IMR-90 (cell line): ENCODE data around the gene DYNC1H1. TPM values are rescaled to one million over a fixed set of nuclear protein-coding genes. Genes with fewer than 3 reads are reported as not detected.

Experiments used
- ATAC-seq: fragments of 200-7000 bp; cut with Tn5 transposase; 2 replicates; pipeline ENCODE4 v1.9.1; 2020; ENCODE audit warnings: low read depth, mild to moderate bottlenecking, moderate library complexity
- BruUV-seq: library from RNA; stranded (reverse); fragments of 400-500 nt; replicated peaks from 2 replicates; lab custom pipeline; 2021; lab: Mats Ljungman, UMichigan
- CTCF ChIA-PET: fragments of 300-600 bp; formaldehyde crosslinking; extraction: SDS; loops from one replicate; lab custom pipeline; 2021; ENCODE audit warnings: antibody characterized with exemption; lab: Yijun Ruan, JAX
- POLR2A ChIA-PET: fragments of 300-600 bp; sonication (Branson Sonifier 250); formaldehyde crosslinking; loops from one replicate; lab custom pipeline; 2022; ENCODE audit warnings: antibody characterized with exemption; ENCODE audit not compliant: unreplicated experiment; lab: Charles Lee
- DNase-seq: peaks from one replicate; pipeline ENCODE4 v3.0.0; 2013
- H2AFZ ChIP-seq: replicated peaks from 2 replicates; pipeline ENCODE3; 2013; ENCODE audit warnings: low read length, mild to moderate bottlenecking; ENCODE audit not compliant: poor library complexity
- H2AK5ac ChIP-seq: 2 replicates; pipeline ENCODE4 v1.6.1; 2013; ENCODE audit warnings: low read depth, low read length, inconsistent platforms
- H2AK9ac ChIP-seq: replicated peaks from 2 replicates; pipeline ENCODE3; 2013; ENCODE audit warnings: mild to moderate bottlenecking, low read depth, low read length, moderate library complexity; ENCODE audit not compliant: poor library complexity
- H2BK120ac ChIP-seq: 2 replicates; pipeline ENCODE4 v1.6.1; 2013; ENCODE audit warnings: low read depth, low read length, inconsistent platforms
- H2BK15ac ChIP-seq: 3 replicates; pipeline ENCODE4 v1.6.1; 2013; ENCODE audit warnings: low read depth, low read length, inconsistent platforms
- H2BK20ac ChIP-seq: 2 replicates; pipeline ENCODE4 v1.6.1; 2013; ENCODE audit warnings: low read depth, mild to moderate bottlenecking, inconsistent platforms, low read length, moderate library complexity
- H2BK5ac ChIP-seq: 2 replicates; pipeline ENCODE4 v1.6.1; 2013; ENCODE audit warnings: mild to moderate bottlenecking, low read depth, low read length, inconsistent platforms; ENCODE audit not compliant: poor library complexity, severe bottlenecking
- H3K14ac ChIP-seq: replicated peaks from 2 replicates; pipeline ENCODE4 v1.6.1; 2013; ENCODE audit warnings: low read depth, low read length, inconsistent platforms
- H3K18ac ChIP-seq: 2 replicates; pipeline ENCODE4 v1.6.1; 2013; ENCODE audit warnings: low read depth, low read length, control low read depth
- H3K23ac ChIP-seq: 2 replicates; pipeline ENCODE4 v1.6.1; 2013; ENCODE audit warnings: low read depth, low read length, inconsistent platforms
- H3K27ac ChIP-seq: 2 replicates; pipeline ENCODE4 v1.5.1; 2013; ENCODE audit warnings: mild to moderate bottlenecking, control low read depth, low read length; ENCODE audit not compliant: insufficient read depth
- H3K27me3 ChIP-seq: 2 replicates; pipeline ENCODE4 v1.6.1; 2013; ENCODE audit warnings: low read length; ENCODE audit not compliant: control insufficient read depth, insufficient read depth
- H3K36me3 ChIP-seq: 2 replicates; pipeline ENCODE4 v1.6.1; 2013; ENCODE audit warnings: low read length, mixed read lengths; ENCODE audit not compliant: control insufficient read depth, insufficient read depth
- H3K4ac ChIP-seq: 2 replicates; pipeline ENCODE4 v1.6.1; 2013; ENCODE audit warnings: low read depth, low read length, inconsistent platforms
- H3K4me1 ChIP-seq: 2 replicates; pipeline ENCODE4 v1.6.1; 2013; ENCODE audit warnings: low read length, mixed read lengths; ENCODE audit not compliant: control insufficient read depth, insufficient read depth
- H3K4me2 ChIP-seq: 2 replicates; pipeline ENCODE4 v1.6.1; 2013; ENCODE audit warnings: low read depth, mild to moderate bottlenecking, control low read depth, low read length, moderate library complexity
- H3K4me3 ChIP-seq: 2 replicates; pipeline ENCODE4 v1.5.1; 2013; ENCODE audit warnings: low read depth, mild to moderate bottlenecking, control low read depth, low read length, moderate library complexity; ENCODE audit not compliant: insufficient read depth
- H3K56ac ChIP-seq: 2 replicates; pipeline ENCODE4 v1.6.1; 2013; ENCODE audit warnings: low read length, inconsistent platforms; ENCODE audit not compliant: insufficient read depth; ENCODE audit errors: extremely low read depth
- H3K79me1 ChIP-seq, 2 experiments: 2 replicates each; pipeline ENCODE4 v1.6.1; 2013; ENCODE audit warnings: low read length in 2 of 2, inconsistent platforms in 1 of 2, low read depth in 1 of 2
- H3K9ac ChIP-seq: 2 replicates; pipeline ENCODE4 v1.6.1; 2013; ENCODE audit warnings: low read depth, low read length, control low read depth
- H3K9me1 ChIP-seq: 2 replicates; pipeline ENCODE4 v1.6.1; 2013; ENCODE audit warnings: low read length, inconsistent platforms; ENCODE audit not compliant: insufficient read depth
- H3K9me3 ChIP-seq: 2 replicates; pipeline ENCODE4 v1.6.1; 2013; ENCODE audit warnings: low read length; ENCODE audit not compliant: control insufficient read depth, insufficient read depth
- H4K20me1 ChIP-seq: 2 replicates; pipeline ENCODE4 v1.6.1; 2013; ENCODE audit warnings: low read length, inconsistent platforms; ENCODE audit not compliant: insufficient read depth
- H4K5ac ChIP-seq: 2 replicates; pipeline ENCODE4 v1.6.1; 2013; ENCODE audit warnings: mild to moderate bottlenecking, low read depth, low read length, control low read depth
- H4K8ac ChIP-seq, 2 experiments: 2 replicates each; pipeline ENCODE4 v1.6.1; 2013; ENCODE audit warnings: low read depth in 2 of 2, low read length in 2 of 2, control low read depth in 1 of 2, inconsistent platforms in 1 of 2
- H4K91ac ChIP-seq: 2 replicates; pipeline ENCODE4 v1.6.1; 2013; ENCODE audit warnings: low read depth, low read length, inconsistent platforms; ENCODE audit not compliant: insufficient read depth
- CHD1 ChIP-seq: IDR thresholded peaks from 2 replicates; pipeline ENCODE4 v1.6.1; 2012; ENCODE audit warnings: low read depth, low read length, improper control_type of control experiment
- CTCF ChIP-seq: conservative IDR thresholded peaks from 2 replicates; pipeline ENCODE4 v1.5.1; 2012; ENCODE audit warnings: mild to moderate bottlenecking, low read depth, low read length, improper control_type of control experiment
- POLR2A ChIP-seq: IDR thresholded peaks from 2 replicates; pipeline ENCODE4 v1.6.1; 2012; ENCODE audit warnings: mild to moderate bottlenecking, low read depth, low read length
- RAD21 ChIP-seq: IDR thresholded peaks from 2 replicates; pipeline ENCODE4 v1.6.1; 2012; ENCODE audit warnings: low read length, improper control_type of control experiment
- WGBS, 2 experiments: methylation state at CpG; one replicate each; pipeline versions ENCODE4 v1.1.5 to v1.1.7; 2013; ENCODE audit warnings: missing lambda C conversion rate in 2 of 2; ENCODE audit not compliant: insufficient read length in 1 of 2; ENCODE audit errors: extremely low coverage in 2 of 2; 5-methylcytosine and 5-hydroxymethylcytosine counted together
- dilution Hi-C: fragments of 300-500 bp; cut with HindIII; formaldehyde crosslinking; loops from one replicate; pipeline ENCODE4 v1.14.3; 2018; ENCODE audit warnings: low sequenced_read_pairs; ENCODE audit not compliant: unreplicated experiment
- in situ Hi-C: fragments of 300-500 bp; cut with MboI; formaldehyde crosslinking; loops from 3 replicates; pipeline ENCODE4 v1.14.3; 2019; ENCODE audit warnings: low sequenced_read_pairs, inconsistent platforms, mixed read lengths
- intact Hi-C: fragments of 100-400 bp; cut with micrococcal nuclease; formaldehyde crosslinking; loops from 2 replicates; pipeline ENCODE4 v1.10.0; 2022
- polyA plus RNA-seq, 3 experiments: library from polyadenylated mRNA; depleted of rRNA; stranded (reverse); fragments of >200 nt; gene quantifications; 2 replicates each; pipeline ENCODE4 v1.2.3, GENCODE V29; 2012; ENCODE audit warnings: low replicate concordance in 1 of 3
- total RNA-seq: library from RNA; depleted of rRNA; stranded (reverse); fragments of >200 nt; gene quantifications from 2 replicates; pipeline ENCODE4 v1.2.3, GENCODE V29; 2012

DYNC1H1 gene
- total and polyA plus RNA-seq, 2 of the 4 experiments (the other 2 are of a cell fraction) = 240 to 670 TPM

GRCh38 chr14:101970830-101971400 is 6.5 kb downstream of the DYNC1H1 start:
- no peak overlapping the region for H3K4me3 ChIP-seq
- no peak overlapping the region for H4K5ac ChIP-seq
- TF ChIP-seq RAD21 (no peak), CHD1 (no peak), POLR2A (no peak), CTCF (no peak)
- H3K14ac ChIP-seq = no peak overlapping the region
- H3K9me3 ChIP-seq = no peaks in the 10 kb centered on the region
- no peak overlapping the region for H3K56ac ChIP-seq
- CTCF ChIA-PET = interaction anchor here (0.6 kb wide), 1 partner anchor 12 kb away, joined by 3 read pairs; no protein-coding TSS in a partner anchor
- no peak overlapping the region for H3K4me2 ChIP-seq
- no peak overlapping the region for H2BK120ac ChIP-seq
- 0 out of 2 replicates have a peak overlapping the region, but pooled peaks have one; percentile 41 for H3K27ac ChIP-seq
- peaks cover 74% of the 10 kb centered on the region for H4K20me1 ChIP-seq
- H2AK9ac ChIP-seq = no peak overlapping the region
- no peak overlapping the region for H2BK20ac ChIP-seq
- intact Hi-C loops (no loop called here), in situ Hi-C loops (loop anchor here (25.0 kb wide), 1 partner anchor 341 kb away; the partner anchor contains the start of genes MOK and ZNF839), dilution Hi-C loops (no loop called here)
- H2BK15ac ChIP-seq = no peak overlapping the region
- no peak overlapping the region for H3K4ac ChIP-seq
- H3K36me3 ChIP-seq = peaks cover 8% of the 10 kb centered on the region
- H3K23ac ChIP-seq = no peak overlapping the region
- no peak overlapping the region for H4K91ac ChIP-seq
- H2BK5ac ChIP-seq = peak overlapping the region; percentile 63
- ATAC-seq (no peak), DNase-seq (no peak)
- H2AFZ ChIP-seq = no peak overlapping the region
- 88% methylated on average over 2 of the region's 11 CpGs; no CpG with 5 or more reads in 1 of the 2 experiments for WGBS, 2 experiments
- no peak overlapping the region for H4K8ac ChIP-seq
- H3K9me1 ChIP-seq = peaks cover 16% of the 10 kb centered on the region
- H3K79me1 ChIP-seq = peaks cover 0 to 48% of the 10 kb centered on the region in 2 experiments; a peak in 2 of 4 replicates
- H3K27me3 ChIP-seq = no peaks in the 10 kb centered on the region
- H3K18ac ChIP-seq = no peak overlapping the region
- POLR2A ChIA-PET = no interaction called here
- H2AK5ac ChIP-seq = no peak overlapping the region
- BruUV-seq = no TSS peak
- H3K4me1 ChIP-seq = peaks cover 4% of the 10 kb centered on the region
- no peak overlapping the region for H3K9ac ChIP-seq
